ENCODE data around the gene NCAPD3.
A peak's percentile ranks its signal among the peaks of the same experiment; 100 is the strongest.

Gene NCAPD3

GRCh38 chr11:134253188-134253993 is 29.6 kb upstream of the NCAPD3 start, which contains the start of the genes ACAD8 and THYN1:
ACAD8 (plus strand) TSS chr11:134253568; CDS start chr11:134253601, 33 bp downstream.
THYN1 (minus strand) TSS chr11:134253352; CDS start chr11:134252882, 470 bp downstream.
- peak; percentile 99 for DNase-seq (ENCODE audit: low spot score)

GRCh38 chr11:134252346-134253187 is 28.8 kb upstream of the NCAPD3 start:
- peak; percentile 57 for DNase-seq (ENCODE audit: low spot score)

GRCh38 chr11:134250675-134251074 is 26.9 kb upstream of the NCAPD3 start:
- DNase-seq (ENCODE audit: low spot score) = no peak

GRCh38 chr11:134250246-134250645 is 26.5 kb upstream of the NCAPD3 start:
- DNase-seq (ENCODE audit: low spot score) = no peak

GRCh38 chr11:134248910-134249480 is 25.2 kb upstream of the NCAPD3 start:
- DNase-seq (ENCODE audit: low spot score) = no peak

- DNase-seq (ENCODE audit: low spot score) = no peak
Observed at GRCh38 chr11:134246678-134247077, 22.9 kb upstream of the NCAPD3 start.

- DNase-seq (ENCODE audit: low spot score) = no peak
Observed at GRCh38 chr11:134246100-134246499, 22.3 kb upstream of the NCAPD3 start.

GRCh38 chr11:134245434-134245833 is 21.7 kb upstream of the NCAPD3 start:
- DNase-seq (ENCODE audit: low spot score) = no peak

- DNase-seq (ENCODE audit: low spot score) = peak; percentile 47
Observed at GRCh38 chr11:134244593-134244992, 20.8 kb upstream of the NCAPD3 start.

- no peak for DNase-seq (ENCODE audit: low spot score)
Observed at GRCh38 chr11:134243913-134244312, 20.1 kb upstream of the NCAPD3 start.

GRCh38 chr11:134242376-134242775 is 18.6 kb upstream of the NCAPD3 start:
- DNase-seq (ENCODE audit: low spot score) = no peak

GRCh38 chr11:134240592-134240991 is 16.8 kb upstream of the NCAPD3 start:
- no peak for DNase-seq (ENCODE audit: low spot score)

GRCh38 chr11:134238956-134239355 is 15.2 kb upstream of the NCAPD3 start:
- no peak for DNase-seq (ENCODE audit: low spot score)

- DNase-seq (ENCODE audit: low spot score) = no peak
Observed at GRCh38 chr11:134237557-134237922, 13.8 kb upstream of the NCAPD3 start.

- DNase-seq (ENCODE audit: low spot score) = peak; percentile 14
Observed at GRCh38 chr11:134236834-134237556, 13.2 kb upstream of the NCAPD3 start.

GRCh38 chr11:134235399-134235798 is 11.6 kb upstream of the NCAPD3 start:
- no peak for DNase-seq (ENCODE audit: low spot score)

GRCh38 chr11:134233729-134234179 is 10.0 kb upstream of the NCAPD3 start:
- DNase-seq (ENCODE audit: low spot score) = no peak

- DNase-seq (ENCODE audit: low spot score) = no peak
Observed at GRCh38 chr11:134231958-134232659, 8.3 kb upstream of the NCAPD3 start.

- no peak for DNase-seq (ENCODE audit: low spot score)
Observed at GRCh38 chr11:134230339-134230738, 6.6 kb upstream of the NCAPD3 start.

GRCh38 chr11:134229126-134229790 is 5.5 kb upstream of the NCAPD3 start:
- peak; percentile 15 for DNase-seq (ENCODE audit: low spot score)

- peak; percentile 79 for DNase-seq (ENCODE audit: low spot score)
Observed at GRCh38 chr11:134228625-134229024, 4.9 kb upstream of the NCAPD3 start.
